ENCODE data around the gene CD38.
"Not testable (repeated sequence)": the region's sequence is repeated elsewhere in the genome, so short reads cannot be mapped to it uniquely, and the experiment has no call there.

Gene CD38

DNA sequence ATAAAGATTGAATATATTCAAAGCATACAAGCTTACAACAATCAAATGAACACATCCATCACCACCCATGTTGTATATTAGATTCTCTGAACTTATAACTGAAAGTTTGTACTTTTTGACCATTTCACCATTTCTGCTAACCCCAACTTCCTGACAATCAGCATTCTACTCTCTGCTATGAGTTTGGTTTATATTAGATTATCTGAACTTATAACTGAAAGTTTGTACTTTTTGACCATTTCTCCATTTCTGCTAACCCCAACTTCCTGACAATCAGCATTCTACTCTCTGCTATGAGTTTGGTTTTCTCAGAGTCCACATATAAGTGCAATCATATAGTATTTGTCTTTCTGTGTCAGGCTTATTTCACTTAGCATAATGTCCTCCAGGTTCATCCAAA lies 15.7 kb upstream of the CD38 start:
- not testable (repeated sequence) for DNase-seq

DNA sequence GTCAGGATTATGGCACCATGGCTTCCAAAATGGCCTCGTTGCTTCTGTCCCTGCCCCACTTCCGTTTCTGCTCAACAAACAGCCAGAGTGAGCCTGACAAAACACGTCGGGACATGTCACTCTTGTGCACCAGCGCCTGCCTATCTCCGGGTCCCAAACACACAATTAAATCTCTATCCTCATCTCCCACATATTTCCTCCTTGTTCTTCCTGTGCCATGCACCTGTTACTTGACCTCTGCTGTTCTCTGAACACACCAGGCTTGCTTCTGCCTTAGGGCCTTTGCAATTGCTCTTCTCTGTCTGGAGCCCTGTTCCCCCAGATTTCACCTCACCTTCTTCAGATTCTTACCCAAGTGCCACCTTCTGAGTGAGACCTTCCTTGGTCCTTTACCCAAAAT lies 12.7 kb upstream of the CD38 start:
- no peak for DNase-seq

- no peak for DNase-seq
These were observed 12.0 kb upstream of the CD38 start for GRCh38 chr4:15765910-15766697.

- no peak for DNase-seq
These were observed 11.3 kb upstream of the CD38 start for GRCh38 chr4:15766821-15767220.

DNA sequence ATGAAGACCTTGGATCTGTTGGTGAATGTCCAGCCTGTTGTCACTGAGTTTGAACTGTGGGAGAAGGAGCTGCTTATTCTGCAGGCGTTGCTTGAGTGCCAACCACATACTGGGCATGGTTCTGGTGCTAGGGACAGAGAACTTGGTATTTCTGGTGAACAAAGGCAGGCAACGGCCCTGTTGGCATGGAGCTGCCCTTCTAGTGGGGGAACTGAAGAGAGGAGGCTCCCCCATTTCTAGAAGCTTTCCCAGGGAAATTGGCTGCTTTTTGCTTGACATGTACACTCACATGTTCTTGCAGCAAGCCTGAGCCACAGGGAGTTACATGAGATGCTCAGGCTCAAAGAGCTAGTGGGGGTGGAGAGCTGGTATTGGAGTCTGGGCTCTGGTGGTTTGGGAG lies 8.9 kb upstream of the CD38 start:
- no peak for DNase-seq

DNA sequence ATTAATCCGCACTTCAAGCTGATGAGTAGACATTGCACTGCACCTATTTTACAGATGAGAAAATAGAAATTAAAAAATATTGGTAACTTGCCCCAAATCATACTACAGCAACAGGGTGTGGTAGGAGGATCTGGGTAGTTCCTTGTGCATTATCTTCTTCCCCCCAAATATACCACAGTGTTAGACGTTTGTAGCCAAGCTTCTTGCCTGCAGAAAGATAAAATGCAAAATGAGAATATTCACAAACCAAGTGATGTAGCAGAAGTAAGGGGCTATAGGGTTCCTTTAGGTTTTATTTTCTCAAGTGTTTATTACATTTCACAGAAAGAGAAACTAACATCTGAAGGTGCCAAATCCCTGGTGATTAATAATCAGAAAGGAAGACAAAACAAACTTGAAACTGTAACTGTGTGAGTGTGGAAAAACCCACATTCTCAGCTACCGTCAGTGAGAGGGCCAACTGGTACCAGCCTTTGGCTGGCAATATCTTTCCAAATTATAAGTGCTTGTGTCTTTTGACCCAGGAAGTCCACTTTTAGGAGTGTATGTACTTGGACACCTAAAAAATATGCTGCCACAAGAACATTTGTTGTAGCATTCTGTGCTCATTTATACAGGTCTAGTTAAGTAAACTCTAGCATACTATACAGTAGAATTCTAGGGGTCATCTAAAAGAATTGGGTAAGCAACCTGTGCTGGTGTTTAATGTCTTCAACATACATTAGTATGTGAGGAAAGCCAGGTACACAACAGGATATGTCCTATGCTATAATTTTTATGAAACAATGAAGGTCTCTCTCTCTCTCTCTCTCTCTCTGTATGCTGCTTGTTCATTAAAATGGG lies 6.7 kb upstream of the CD38 start:
- no peak for DNase-seq

DNA sequence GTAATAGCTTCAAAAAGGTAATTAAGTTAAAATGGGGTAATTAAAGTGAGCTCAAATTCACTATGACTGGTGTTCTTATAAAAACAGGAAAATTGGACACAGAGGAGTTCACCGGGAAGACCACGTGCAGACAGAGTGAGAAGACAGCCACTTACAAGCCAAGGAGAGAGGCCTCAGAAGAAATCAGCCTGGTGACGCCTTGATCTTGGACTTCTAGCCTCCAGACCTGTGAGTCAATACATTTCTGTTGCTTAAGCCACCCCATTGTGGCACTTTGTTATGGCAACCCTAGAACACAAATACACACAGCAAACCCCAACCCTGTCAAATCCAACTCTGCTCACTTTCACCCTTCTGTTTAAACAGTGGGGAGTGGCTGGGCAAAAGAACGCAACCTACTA lies 4.1 kb upstream of the CD38 start:
- DNase-seq, result no peak

DNA sequence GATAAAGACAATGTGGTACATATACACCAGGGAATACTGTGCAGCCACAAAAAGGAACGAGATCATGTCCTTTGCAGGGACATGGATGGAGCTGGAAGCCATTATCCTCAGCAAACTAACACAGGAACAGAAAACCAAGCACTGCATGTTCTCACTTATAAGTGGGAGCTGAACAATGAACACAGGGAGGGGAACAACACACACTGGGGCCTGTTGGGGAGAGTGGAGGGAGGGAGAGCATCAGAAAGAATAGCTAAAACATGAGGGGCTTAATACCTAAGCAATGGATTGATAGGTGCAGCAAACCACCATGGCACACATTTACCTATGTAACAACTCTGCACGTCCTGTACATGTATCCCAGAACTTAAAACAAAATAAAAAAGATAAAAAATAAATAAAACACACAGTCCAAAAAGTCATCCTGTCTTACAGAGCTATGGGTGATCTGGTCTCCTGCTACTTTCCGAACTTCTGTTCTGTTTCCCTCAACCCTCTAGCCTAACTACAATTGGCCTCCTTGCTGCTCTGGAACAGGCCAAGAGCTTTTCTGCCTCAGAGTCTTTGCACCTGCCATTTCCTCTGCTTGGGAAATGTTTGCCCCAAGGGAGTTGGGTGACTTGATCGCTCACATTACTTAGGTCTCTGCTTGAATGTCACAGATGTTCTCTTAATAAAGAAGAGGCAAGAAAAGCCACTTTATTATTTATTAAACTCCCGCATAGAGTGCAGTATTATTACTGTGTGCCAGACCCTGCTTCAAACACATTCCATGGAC lies 1.1 kb upstream of the CD38 start:
- no peak for DNase-seq

DNA sequence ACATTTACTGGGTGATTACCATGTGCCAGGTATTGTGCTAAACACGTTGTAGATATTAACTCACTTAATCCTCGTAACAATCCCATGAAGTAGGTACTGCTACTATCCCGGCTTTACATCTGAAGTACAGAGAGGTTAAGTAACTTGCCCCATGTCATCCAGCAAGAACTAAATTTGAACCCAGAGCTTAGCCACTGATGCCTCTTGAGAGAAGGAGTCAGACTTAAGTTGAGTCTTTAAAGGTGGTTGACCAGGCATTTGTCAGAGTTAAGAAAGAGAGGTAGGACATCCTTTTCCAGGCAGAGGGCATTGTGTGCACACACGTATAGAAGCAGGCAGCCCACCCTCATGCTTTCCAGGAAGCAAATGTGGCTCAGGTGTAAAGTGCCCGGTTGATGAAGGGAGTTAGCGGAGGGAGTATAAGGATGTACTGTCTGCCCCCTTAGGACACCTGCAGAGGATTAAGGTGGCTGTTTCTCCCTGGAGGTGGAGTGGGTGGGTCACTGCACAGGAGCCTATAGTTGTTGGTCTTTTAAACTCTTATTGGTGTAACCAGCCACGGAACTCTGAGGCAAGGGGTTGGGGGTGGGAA lies 335 bp upstream of the CD38 start:
- no peak for DNase-seq

GRCh38 chr4:15779306-15779705 lies 1.2 kb downstream of the CD38 start:
- peak; percentile 58 for DNase-seq

- no peak for DNase-seq
These were observed 1.7 kb downstream of the CD38 start for GRCh38 chr4:15779809-15780208.

GRCh38 chr4:15781427-15782095 lies 3.4 kb downstream of the CD38 start:
- DNase-seq, result no peak

GRCh38 chr4:15783676-15784075 lies 5.5 kb downstream of the CD38 start:
- no peak for DNase-seq

GRCh38 chr4:15784959-15785634 lies 7.0 kb downstream of the CD38 start:
- DNase-seq, result no peak

- DNase-seq, result no peak
These were observed 8.6 kb downstream of the CD38 start for GRCh38 chr4:15786743-15787142.

- DNase-seq, result no peak
These were observed 14.8 kb downstream of the CD38 start for GRCh38 chr4:15792974-15793373.

- DNase-seq, result no peak
These were observed 15.6 kb downstream of the CD38 start for GRCh38 chr4:15793506-15794363.

DNA sequence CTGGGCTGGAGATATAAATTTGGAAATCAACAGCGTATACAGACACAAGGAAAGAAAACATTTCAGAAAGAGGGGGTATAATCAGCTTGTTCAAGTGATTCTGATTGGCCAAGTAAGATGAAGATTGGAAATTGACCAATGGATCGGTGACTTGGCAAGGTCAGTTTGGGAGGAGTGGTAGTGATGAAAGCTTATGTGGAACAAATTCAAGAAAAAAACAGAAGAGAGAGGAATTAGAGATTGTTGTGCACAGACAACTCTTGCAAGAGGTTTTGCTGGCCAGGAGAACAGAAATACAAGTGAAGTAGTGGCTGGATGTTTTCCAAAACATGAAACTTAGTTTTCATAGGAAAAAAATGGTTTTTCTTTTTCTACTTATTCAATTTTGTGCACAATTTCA lies 16.3 kb downstream of the CD38 start:
- DNase-seq, result no peak

- no peak for DNase-seq
These were observed 16.8 kb downstream of the CD38 start for GRCh38 chr4:15794905-15795304.

DNA sequence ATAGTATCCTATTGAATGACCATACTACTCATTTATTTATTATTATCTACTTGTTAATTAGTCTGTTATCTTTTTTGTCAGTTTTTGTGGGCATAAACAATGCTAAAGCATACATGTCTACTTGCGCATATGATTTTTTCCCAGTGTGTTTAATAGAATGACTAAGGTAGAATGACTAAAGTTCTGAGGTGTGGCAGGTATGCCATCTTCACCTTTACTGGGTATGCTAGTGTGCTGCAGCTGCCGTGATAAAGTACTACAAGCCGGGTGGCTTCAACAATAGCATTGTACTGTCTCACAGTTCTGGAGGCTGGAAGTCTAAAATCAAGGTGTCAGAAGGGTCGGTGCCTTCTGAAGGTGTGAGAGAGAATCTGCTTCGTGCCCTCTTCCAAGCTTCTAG lies 19.2 kb downstream of the CD38 start:
- no peak for DNase-seq

GRCh38 chr4:15799141-15799540 lies 21.0 kb downstream of the CD38 start:
- no peak for DNase-seq

Measured in fibroblast of skin of abdomen (primary cell).